AG09319 (cell line): ENCODE results near the gene CYFIP2.

Experiments used
- DNase-seq: peaks from one replicate; pipeline ENCODE4 v3.0.0-alpha.2; 2010; ENCODE audit warnings: low read depth; ENCODE audit errors: extremely low read depth
- TF ChIP-seq, protein P1 (sequence below): IDR thresholded peaks from 2 replicates; pipeline ENCODE4 v1.5.1; 2011; ENCODE audit warnings: low read depth, mild to moderate bottlenecking, inconsistent platforms, low read length, moderate library complexity

The CYFIP2 gene

DNA sequence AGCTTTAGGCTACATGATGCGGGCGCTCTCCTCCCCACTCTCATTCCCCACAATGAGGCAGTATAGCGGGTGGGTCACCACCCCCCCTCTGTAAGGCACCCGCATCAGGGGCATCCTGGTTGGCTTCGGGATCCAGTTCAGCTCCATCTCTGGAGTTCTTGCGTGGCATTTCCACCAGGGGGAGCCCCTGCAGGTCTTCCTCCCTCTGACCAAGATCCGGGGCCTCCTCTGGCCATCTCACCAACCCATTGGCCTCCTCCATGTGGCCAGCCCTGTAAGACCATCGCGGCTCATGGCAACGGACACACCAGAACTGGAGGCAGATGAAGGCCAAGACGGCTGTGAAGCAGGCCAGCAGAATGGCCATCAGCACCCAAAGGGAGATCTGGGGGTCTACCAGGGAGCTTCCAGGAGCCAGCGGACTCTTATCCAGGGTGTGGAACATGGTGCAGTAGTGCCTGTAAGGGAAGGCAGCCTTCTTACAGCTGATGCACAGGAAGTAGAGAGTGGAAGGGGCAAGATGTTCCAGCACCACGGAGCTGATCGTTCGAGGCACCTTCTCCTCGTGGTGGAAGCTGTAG, 77.0 kb downstream of the CYFIP2 start:
- TF ChIP-seq, protein P1, sequence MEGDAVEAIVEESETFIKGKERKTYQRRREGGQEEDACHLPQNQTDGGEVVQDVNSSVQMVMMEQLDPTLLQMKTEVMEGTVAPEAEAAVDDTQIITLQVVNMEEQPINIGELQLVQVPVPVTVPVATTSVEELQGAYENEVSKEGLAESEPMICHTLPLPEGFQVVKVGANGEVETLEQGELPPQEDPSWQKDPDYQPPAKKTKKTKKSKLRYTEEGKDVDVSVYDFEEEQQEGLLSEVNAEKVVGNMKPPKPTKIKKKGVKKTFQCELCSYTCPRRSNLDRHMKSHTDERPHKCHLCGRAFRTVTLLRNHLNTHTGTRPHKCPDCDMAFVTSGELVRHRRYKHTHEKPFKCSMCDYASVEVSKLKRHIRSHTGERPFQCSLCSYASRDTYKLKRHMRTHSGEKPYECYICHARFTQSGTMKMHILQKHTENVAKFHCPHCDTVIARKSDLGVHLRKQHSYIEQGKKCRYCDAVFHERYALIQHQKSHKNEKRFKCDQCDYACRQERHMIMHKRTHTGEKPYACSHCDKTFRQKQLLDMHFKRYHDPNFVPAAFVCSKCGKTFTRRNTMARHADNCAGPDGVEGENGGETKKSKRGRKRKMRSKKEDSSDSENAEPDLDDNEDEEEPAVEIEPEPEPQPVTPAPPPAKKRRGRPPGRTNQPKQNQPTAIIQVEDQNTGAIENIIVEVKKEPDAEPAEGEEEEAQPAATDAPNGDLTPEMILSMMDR: peak; percentile 49
- no peak for DNase-seq

DNA sequence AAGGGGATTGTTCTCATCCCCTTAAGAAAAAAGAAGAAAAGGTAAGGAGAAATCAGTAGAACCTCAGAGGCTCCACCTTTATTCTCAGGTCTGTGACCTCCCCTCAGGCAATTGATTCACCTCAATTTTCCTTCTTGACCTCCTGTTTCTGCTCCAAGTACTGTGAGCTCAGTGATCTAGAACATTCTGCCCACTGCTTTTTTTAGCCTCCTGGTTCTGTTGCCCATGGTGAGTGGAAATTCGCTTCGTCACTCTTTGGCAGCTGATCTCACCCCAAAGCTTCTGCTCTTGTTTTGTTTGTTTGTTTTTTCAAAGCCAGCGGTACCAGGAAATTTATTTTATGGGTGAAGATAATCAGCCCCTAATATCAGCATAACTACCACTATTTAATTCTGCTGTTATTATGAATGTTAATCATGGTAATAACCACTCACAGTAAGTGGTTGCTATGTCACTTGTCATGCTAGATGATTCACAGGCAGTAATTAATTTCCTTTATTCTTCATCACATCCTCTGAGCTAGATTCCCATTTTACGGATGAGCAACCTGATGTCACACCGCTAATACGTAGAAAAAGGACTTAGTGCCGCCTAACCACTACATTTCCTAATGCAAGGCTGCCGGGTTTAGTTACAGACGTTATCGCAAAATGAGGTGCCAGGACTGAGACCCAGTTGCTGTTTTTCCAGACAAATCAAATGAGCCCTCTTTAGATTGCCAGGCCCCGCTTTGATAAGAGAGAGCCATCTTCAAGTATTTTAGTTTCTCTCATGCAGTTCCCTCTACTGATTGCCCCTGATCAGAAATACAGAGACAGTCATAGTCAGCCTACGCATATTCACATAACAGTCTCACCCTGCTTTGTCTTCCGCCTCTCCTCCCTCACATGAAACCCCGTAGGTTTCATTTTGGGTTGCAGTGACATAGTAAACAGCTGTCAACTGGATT, 78.2 kb downstream of the CYFIP2 start:
- DNase-seq: no peak

DNA sequence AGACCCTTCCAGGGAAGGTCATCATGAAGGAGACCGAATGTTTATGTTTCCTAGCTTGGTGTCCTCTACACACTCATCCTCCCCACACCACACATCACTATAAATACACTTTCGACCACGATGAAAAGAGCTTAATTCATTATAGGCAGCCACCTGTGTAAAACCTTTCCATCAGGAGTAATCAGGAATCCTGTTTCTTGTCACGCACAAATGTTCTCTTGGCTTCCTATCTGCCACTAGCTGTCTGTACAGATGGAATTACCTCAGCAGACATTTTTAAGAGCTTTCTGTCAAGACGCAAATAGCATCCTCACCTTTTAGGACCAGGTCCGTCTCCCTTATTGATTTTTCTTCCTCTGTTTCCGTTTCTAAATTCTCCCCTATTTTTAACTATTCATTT, 79.1 kb downstream of the CYFIP2 start:
- no peak for DNase-seq
- TF ChIP-seq, protein P1: no peak

More for the DNA sequence above, 78.2 kb downstream of the CYFIP2 start:
- TF ChIP-seq, protein P1: no peak

DNA sequence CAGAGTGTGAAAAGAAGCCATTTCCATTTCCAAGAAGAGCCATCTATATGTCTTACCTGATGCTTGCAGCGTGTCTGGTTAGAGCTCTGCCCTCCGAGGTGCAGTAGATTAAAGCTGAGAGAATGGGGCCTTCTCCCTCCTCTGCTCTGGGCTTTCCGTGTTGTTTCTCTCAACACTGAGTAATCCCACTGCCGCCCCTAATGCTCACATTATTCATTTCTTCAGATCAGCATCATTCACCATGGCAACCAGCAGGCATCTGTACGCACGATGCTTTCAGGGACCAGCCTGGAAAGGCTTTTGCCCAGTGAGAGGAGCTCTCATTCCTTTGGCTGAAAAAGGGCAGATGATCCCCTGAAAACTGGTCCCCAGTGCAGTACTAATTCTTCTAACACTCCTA, 79.6 kb downstream of the CYFIP2 start:
- TF ChIP-seq, protein P1: no peak
- DNase-seq: no peak

DNA sequence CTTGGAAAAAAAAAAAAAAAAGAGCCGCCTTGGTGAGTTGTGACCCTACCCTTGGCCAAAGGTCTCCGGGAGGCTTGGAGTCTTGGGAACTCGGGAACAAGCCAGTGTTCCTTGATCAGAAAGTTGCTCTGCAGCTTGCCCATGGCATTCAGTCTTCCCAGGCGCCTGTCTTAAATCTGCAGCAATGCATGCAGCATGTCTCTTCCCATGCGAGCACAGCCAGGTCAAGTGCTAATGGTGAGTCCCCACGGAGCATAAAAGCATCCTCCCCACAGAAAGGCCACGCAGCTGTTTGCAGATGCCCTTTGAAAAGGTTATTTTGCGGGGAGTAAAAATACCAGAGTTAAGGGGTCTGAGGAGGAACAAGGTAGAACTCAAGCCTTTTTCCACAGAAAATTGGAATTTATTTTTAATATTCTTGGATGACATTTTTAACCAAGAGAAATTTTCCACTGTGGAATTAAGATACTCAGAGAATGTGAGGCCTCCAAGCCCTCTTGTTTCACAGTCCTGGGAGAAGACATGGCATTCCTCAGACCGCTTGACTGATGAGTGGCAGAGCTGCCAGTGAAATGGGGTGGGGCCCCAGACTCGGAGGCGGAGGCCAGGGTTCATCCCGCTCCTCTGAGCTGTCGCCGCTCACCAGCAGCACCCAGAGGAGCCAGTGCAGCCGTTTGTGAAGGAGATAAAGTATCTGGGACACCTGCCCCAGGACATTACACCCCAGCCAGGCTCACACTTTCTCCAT, 81.6 kb downstream of the CYFIP2 start:
- TF ChIP-seq, protein P1: no peak
- DNase-seq: no peak

DNA sequence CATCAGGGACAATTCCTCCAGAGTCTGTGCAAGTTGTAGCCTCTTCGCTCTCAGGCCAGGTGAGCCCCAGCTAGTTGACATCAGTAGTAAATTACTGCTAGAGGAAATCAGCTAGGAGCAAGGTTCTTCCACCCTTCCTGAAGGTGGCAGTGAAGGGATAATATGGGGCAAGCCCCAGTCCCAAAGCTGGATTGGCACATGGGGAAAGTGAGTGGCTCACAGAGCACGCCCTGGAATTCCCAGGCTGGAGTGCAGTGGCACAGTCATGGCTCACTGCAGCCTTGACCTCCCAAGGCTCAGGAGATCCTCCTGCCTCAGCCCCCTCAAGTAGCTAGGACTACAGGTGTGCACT, 82.1 kb downstream of the CYFIP2 start:
- TF ChIP-seq, protein P1: no peak
- DNase-seq: no peak
